H1 (cell line): Measurements from ENCODE around the gene UBTD1. TPM values are rescaled to one million over a fixed set of nuclear protein-coding genes. Genes with fewer than 3 reads are reported as not detected.

ENCODE experiments used
- BACH1 ChIP-seq: IDR thresholded peaks from 2 replicates; pipeline ENCODE4 v1.6.1; 2012; ENCODE audit warnings: low read length, improper control_type of control experiment
- GABPA ChIP-seq: IDR thresholded peaks from 2 replicates; pipeline ENCODE4 v1.6.1; 2011; ENCODE audit warnings: mild to moderate bottlenecking, low read length, moderate library complexity, borderline replicate concordance; ENCODE audit not compliant: insufficient read depth
- NRF1 ChIP-seq: IDR thresholded peaks from 2 replicates; pipeline ENCODE4 v1.6.1; 2011; ENCODE audit warnings: mild to moderate bottlenecking, low read depth, low read length, improper control_type of control experiment
- SIRT6 ChIP-seq: IDR thresholded peaks from one replicate; pipeline ENCODE4 v1.7.1; 2012; ENCODE audit warnings: low read length, inconsistent platforms
- polyA plus RNA-seq, 7 experiments: library from polyadenylated mRNA; depleted of rRNA in 3 of 7; stranded (reverse) in 5 of 7; unstranded in 2 of 7; fragments of >200 nt in 5 of 7; fragments of 200-250 nt in 2 of 7; gene quantifications; 1 replicate in 5 of 7; 2 replicates in 1 of 7; 4 replicates in 1 of 7; pipeline versions ENCODE4 v1.2.1 to v1.2.3, GENCODE V29; 2011 to 2013; ENCODE audit warnings: missing spikeins in 2 of 7, mixed read lengths in 2 of 7
- total RNA-seq: library from RNA; stranded (reverse); fragmentation: NEBNext Ultra II Directional; extraction: Animal tissue kit (Norgen Biotek cat#: 25700); gene quantifications from 2 replicates; pipeline ENCODE4 v1.2.1, GENCODE V29; 2021
- TF ChIP-seq, protein P1 (sequence below): IDR thresholded peaks from 2 replicates; pipeline ENCODE4 v1.6.1; 2011; ENCODE audit warnings: low read depth, mild to moderate bottlenecking, low read length; ENCODE audit not compliant: insufficient read depth

Gene UBTD1
- total and polyA plus RNA-seq, 2 of the 8 experiments (the other 6 are each of a cell fraction or from before 2014, with no cell fraction given), result 22.3 to 36.2 TPM

DNA sequence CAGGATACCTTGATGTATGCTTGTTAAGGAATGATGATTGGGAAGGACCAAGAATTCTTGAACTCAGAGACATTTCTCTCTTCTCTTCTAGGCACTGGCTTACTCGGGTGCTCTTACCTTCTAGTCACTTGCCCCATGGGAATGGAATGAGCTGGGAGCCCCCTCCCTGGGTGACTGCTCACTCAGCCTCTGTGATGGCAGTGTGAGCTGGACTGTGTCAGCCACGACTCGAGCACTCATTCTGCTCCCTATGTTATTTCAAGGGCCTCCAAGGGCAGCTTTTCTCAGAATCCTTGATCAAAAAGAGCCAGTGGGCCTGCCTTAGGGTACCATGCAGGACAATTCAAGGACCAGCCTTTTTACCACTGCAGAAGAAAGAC, 42.0 kb upstream of the UBTD1 start (continued):
- no peak for TF ChIP-seq SIRT6
- TF ChIP-seq BACH1, result no peak
- TF ChIP-seq, protein P1, sequence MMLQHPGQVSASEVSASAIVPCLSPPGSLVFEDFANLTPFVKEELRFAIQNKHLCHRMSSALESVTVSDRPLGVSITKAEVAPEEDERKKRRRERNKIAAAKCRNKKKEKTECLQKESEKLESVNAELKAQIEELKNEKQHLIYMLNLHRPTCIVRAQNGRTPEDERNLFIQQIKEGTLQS, result no peak
- TF ChIP-seq GABPA, result no peak
- TF ChIP-seq NRF1, result no peak
- TF ChIP-seq, all 59 proteins: peak for 0
